ENCODE results near the gene CACNA1S. TPM values are rescaled to one million over a fixed set of nuclear protein-coding genes. Genes with fewer than 3 reads are reported as not detected.

Gene CACNA1S
- total RNA-seq, 4 donors from 2014 or later = not detected

DNA sequence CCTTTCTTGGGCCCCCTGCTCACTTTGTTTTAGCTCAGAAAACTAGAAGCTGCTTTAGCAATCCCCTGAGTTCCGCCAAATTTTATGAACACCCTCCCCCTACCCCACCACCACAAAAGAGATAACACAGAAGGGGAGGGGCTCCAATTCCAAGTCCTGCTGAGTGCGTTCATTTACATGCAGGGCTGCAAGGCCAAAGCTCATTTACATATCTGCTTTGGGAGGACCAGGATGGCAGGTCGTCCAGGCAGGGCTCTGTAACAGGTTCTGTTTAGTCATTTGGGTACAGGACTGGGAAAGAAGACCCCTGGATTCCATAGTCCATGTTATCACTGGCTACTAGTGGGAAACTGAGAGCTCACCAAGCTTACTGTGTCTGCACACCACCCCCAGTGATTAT is 52.8 kb downstream of the CACNA1S start:
- WGBS, 2 donors (ENCODE audit: low coverage in 1 of 2) = 94 to 100% methylated on average over 1 to 2 of the region's 3 CpGs
- Histone ChIP-seq H3K9me3 (no peaks in the 10 kb centered on the region), H3K36me3 (no peaks in the 10 kb centered on the region), H3K27ac (no peak overlapping the region), H3K27me3 (no peaks in the 10 kb centered on the region), H3K4me1 (peaks cover 0 to 51% (median 16%) of the 10 kb centered on the region in 3 donors), H3K4me3 (no peak overlapping the region)
- TF ChIP-seq POLR2A (IDR thresholded peaks at IDR 0.05) = no peak
- no peak for TF ChIP-seq POLR2AphosphoS5 (IDR thresholded peaks at IDR 0.05)
- TF ChIP-seq EP300 (IDR thresholded peaks at IDR 0.05) = no peak
- TF ChIP-seq, protein P1, sequence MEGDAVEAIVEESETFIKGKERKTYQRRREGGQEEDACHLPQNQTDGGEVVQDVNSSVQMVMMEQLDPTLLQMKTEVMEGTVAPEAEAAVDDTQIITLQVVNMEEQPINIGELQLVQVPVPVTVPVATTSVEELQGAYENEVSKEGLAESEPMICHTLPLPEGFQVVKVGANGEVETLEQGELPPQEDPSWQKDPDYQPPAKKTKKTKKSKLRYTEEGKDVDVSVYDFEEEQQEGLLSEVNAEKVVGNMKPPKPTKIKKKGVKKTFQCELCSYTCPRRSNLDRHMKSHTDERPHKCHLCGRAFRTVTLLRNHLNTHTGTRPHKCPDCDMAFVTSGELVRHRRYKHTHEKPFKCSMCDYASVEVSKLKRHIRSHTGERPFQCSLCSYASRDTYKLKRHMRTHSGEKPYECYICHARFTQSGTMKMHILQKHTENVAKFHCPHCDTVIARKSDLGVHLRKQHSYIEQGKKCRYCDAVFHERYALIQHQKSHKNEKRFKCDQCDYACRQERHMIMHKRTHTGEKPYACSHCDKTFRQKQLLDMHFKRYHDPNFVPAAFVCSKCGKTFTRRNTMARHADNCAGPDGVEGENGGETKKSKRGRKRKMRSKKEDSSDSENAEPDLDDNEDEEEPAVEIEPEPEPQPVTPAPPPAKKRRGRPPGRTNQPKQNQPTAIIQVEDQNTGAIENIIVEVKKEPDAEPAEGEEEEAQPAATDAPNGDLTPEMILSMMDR (IDR thresholded peaks at IDR 0.05) = no peak
- ATAC-seq = no peak

DNA sequence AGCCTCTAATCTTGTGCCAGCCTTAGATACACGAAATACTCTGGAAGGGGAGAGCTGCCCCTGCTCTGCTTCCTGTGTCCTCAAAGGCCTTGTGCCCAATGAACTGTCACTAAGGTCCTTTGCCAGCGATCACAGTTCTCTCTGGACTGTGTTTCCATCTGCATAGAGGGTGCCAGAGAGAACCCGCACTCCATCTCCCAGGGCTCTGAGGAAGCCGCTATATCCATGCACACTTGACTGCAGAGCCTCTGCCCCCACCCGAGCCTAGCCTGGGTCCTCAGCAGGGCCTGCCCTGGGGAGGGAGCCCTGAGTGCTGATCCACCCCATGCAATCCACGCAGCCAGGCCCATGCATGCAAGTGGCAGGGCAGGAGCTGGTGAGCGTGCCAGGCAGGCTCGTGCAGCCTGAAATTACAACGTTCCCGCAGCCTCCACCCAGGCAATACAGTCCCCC is 58.1 kb downstream of the CACNA1S start:
- Histone ChIP-seq H3K9me3 (no peaks in the 10 kb centered on the region), H3K27ac (no peak overlapping the region), H3K4me1 (peaks cover 0 to 50% (median 9%) of the 10 kb centered on the region in 3 donors), H3K27me3 (no peaks in the 10 kb centered on the region), H3K4me3 (no peak overlapping the region), H3K36me3 (no peaks in the 10 kb centered on the region)
- TF ChIP-seq EP300 (IDR thresholded peaks at IDR 0.05) = no peak
- TF ChIP-seq POLR2AphosphoS5 (IDR thresholded peaks at IDR 0.05) = no peak
- TF ChIP-seq, protein P1 (IDR thresholded peaks at IDR 0.05) = no peak
- no peak for TF ChIP-seq POLR2A (IDR thresholded peaks at IDR 0.05)
- ATAC-seq = no peak
- 40% methylated on average over 1 of the region's 10 CpGs; no CpG with 5 or more reads in 1 of the 2 donors for WGBS, 2 donors (ENCODE audit: low coverage in 1 of 2)

- Histone ChIP-seq H3K4me1 (peaks cover 0 to 50% (median 9%) of the 10 kb centered on the region in 3 donors), H3K9me3 (no peaks in the 10 kb centered on the region), H3K4me3 (no peak overlapping the region), H3K36me3 (no peaks in the 10 kb centered on the region), H3K27me3 (no peaks in the 10 kb centered on the region), H3K27ac (no peak overlapping the region)
- no peak for TF ChIP-seq POLR2A (IDR thresholded peaks at IDR 0.05)
- TF ChIP-seq, protein P1 (IDR thresholded peaks at IDR 0.05) = no peak
- TF ChIP-seq POLR2AphosphoS5 (IDR thresholded peaks at IDR 0.05) = no peak
- no peak for TF ChIP-seq EP300 (IDR thresholded peaks at IDR 0.05)
- no peak for ATAC-seq
- WGBS, 2 donors (ENCODE audit: low coverage in 1 of 2) = no CpG with 5 or more reads among the region's 22 CpGs
These were observed 58.9 kb downstream of the CACNA1S start for GRCh38 chr1:201053155-201053860.

DNA sequence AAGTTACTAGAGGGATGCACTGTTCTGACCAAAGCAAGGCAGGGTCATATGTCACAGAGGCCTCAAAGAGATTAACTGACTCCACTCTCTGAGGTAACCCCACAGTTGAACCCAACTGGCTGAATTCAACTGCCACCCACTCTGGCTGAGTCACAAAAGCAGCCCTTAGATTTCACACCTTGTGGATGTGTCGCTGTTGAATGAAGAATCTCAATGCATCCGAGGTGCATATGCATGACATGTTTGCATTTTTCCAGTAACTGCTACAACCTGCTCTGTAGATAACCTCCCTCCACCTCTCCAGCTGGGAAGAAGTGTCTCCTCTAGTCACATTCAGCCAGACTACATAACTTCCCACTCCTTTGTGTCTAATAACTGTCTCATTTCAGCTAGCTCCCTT is 60.8 kb downstream of the CACNA1S start:
- TF ChIP-seq POLR2AphosphoS5 (IDR thresholded peaks at IDR 0.05) (no peak), EP300 (IDR thresholded peaks at IDR 0.05) (no peak), POLR2A (IDR thresholded peaks at IDR 0.05) (no peak)
- TF ChIP-seq, protein P1 (IDR thresholded peaks at IDR 0.05) = no peak
- H3K4me1 ChIP-seq = peaks cover 0 to 40% (median 6%) of the 10 kb centered on the region in 3 donors
- WGBS, 2 donors (ENCODE audit: low coverage in 1 of 2) = 90% methylated on average over 2 of the region's 2 CpGs; no CpG with 5 or more reads in 1 of the 2 donors
- no peak overlapping the region for H3K27ac ChIP-seq
- no peak for ATAC-seq
- H3K4me3 ChIP-seq = no peak overlapping the region
- no peaks in the 10 kb centered on the region for H3K36me3 ChIP-seq
- no peaks in the 10 kb centered on the region for H3K9me3 ChIP-seq
- H3K27me3 ChIP-seq = no peaks in the 10 kb centered on the region

Data from gastroesophageal sphincter (tissue), 4 donors.